Vagina (tissue), 2 donors: ENCODE results near the gene FCN2.

Source experiments
- POLR2A ChIP-seq, 2 donors: fragments of 450-650 bp; IDR thresholded peaks; one replicate each; pipeline ENCODE4 v1.6.1; 2017; ENCODE audit warnings: antibody characterized with exemption in 2 of 2, mild to moderate bottlenecking in 2 of 2, moderate library complexity in 2 of 2
- POLR2AphosphoS5 ChIP-seq, 2 donors: sonication (generic); formaldehyde crosslinking; IDR thresholded peaks; one replicate each; pipeline ENCODE4 v1.9.0; 2017; ENCODE audit warnings: antibody characterized with exemption in 2 of 2, mild to moderate bottlenecking in 2 of 2, low read depth in 1 of 2; ENCODE audit not compliant: insufficient read depth in 1 of 2
- TF ChIP-seq, protein P1 (sequence below), 3 experiments: fragments of 450-650 bp in 2 of 3; fragments of 200-600 bp in 1 of 3; sonication (generic) in 1 of 3; IDR thresholded peaks; one replicate each; pipeline ENCODE4 v1.5.1; 2017 to 2019; ENCODE audit warnings: antibody characterized with exemption in 3 of 3, mild to moderate bottlenecking in 2 of 3, moderate library complexity in 2 of 3

DNA sequence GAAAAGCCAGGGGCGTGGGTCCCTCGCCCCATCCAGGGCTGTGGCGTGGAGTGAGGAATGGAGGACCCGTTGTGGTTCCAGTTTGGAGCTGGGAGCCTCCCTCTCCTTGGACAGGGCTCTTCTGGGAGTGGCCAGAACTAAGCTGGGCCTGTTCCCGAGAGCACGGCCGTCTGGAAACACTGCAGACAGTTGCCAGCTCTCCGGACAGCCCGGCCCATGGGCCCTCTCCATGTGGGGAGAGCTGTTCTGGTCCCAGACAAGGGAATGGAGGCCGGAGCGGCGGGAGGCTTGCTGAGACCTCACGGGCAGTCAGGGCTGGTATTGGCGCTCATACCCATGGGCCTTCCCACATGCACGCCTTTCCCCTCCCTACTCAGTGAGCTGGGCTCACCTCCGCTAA is 45.2 kb upstream of the FCN2 start:
- TF ChIP-seq, protein P1, sequence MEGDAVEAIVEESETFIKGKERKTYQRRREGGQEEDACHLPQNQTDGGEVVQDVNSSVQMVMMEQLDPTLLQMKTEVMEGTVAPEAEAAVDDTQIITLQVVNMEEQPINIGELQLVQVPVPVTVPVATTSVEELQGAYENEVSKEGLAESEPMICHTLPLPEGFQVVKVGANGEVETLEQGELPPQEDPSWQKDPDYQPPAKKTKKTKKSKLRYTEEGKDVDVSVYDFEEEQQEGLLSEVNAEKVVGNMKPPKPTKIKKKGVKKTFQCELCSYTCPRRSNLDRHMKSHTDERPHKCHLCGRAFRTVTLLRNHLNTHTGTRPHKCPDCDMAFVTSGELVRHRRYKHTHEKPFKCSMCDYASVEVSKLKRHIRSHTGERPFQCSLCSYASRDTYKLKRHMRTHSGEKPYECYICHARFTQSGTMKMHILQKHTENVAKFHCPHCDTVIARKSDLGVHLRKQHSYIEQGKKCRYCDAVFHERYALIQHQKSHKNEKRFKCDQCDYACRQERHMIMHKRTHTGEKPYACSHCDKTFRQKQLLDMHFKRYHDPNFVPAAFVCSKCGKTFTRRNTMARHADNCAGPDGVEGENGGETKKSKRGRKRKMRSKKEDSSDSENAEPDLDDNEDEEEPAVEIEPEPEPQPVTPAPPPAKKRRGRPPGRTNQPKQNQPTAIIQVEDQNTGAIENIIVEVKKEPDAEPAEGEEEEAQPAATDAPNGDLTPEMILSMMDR (IDR thresholded peaks at IDR 0.05): no peak
- TF ChIP-seq POLR2A (IDR thresholded peaks at IDR 0.05) (no peak), POLR2AphosphoS5 (IDR thresholded peaks at IDR 0.05; ENCODE audit: insufficient read depth in 1 of 2, low read depth in 1 of 2) (no peak)
